Gastroesophageal sphincter (tissue), 3 donors: ENCODE results near the gene CASK.

Experiments
- CTCF ChIP-seq, 4 experiments: fragments of 200-600 bp in 2 of 4; fragments of 450-650 bp in 2 of 4; sonication (generic) in 1 of 4; IDR thresholded peaks; one replicate each; pipeline ENCODE4 v1.5.1; 2017 to 2019; ENCODE audit warnings: antibody characterized with exemption in 4 of 4, mild to moderate bottlenecking in 2 of 4, moderate library complexity in 2 of 4
- POLR2AphosphoS5 ChIP-seq: sonication (generic); formaldehyde crosslinking; IDR thresholded peaks from one replicate; pipeline ENCODE4 v1.6.1; 2017; ENCODE audit warnings: antibody characterized with exemption

- TF ChIP-seq CTCF (IDR thresholded peaks at IDR 0.05): no peak
- no peak for TF ChIP-seq POLR2AphosphoS5
Observed at GRCh38 chrX:41779941-41780340, 143.4 kb downstream of the CASK start.
